Adrenal gland (tissue), 12 donors: ENCODE measurements around the gene INVS. TPM values are rescaled to one million over a fixed set of nuclear protein-coding genes. Genes with fewer than 3 reads are reported as not detected.
"Not testable (repeated sequence)": the region's sequence is repeated elsewhere in the genome, so short reads cannot be mapped to it uniquely, and the experiment has no call there.

Experiments used
- DNase-seq, 7 donors: peaks; one replicate each; pipeline ENCODE4 v3.0.0-alpha.2; 2019 to 2020
- H3K27ac ChIP-seq, 5 donors: fragments of 200-600 bp; sonication (generic) in 4 of 5; 1 replicate in 3 of 5; 2 replicates in 2 of 5; pipeline versions ENCODE4 v1.5.1 to v1.8.0; 2016 to 2020; ENCODE audit warnings: mild to moderate bottlenecking in 1 of 5
- H3K27me3 ChIP-seq: fragments of 200-600 bp; 2 replicates; pipeline ENCODE4 v1.8.0; 2021
- H3K36me3 ChIP-seq, 2 donors: fragments of 200-600 bp; replicated peaks in 1 of 2; 1 replicate in 1 of 2; 2 replicates in 1 of 2; pipeline versions ENCODE4 v1.5.1 to v1.8.0; 2018 to 2022
- H3K4me1 ChIP-seq, 2 donors: fragments of 200-600 bp; replicated peaks in 1 of 2; 1 replicate in 1 of 2; 2 replicates in 1 of 2; pipeline versions ENCODE4 v1.5.1 to v1.8.0; 2018 to 2021
- H3K4me3 ChIP-seq, 4 donors: fragments of 200-600 bp; sonication (generic) in 3 of 4; one replicate each; pipeline ENCODE4 v1.5.1; 2016 to 2018
- H3K9me3 ChIP-seq, 3 donors: fragments of 200-600 bp; sonication (generic) in 1 of 3; replicated peaks in 1 of 3; 1 replicate in 2 of 3; 2 replicates in 1 of 3; pipeline versions ENCODE4 v1.5.1 to v1.8.0; 2016 to 2021
- CTCF ChIP-seq, 6 experiments: fragments of 450-650 bp in 4 of 6; fragments of 200-600 bp in 2 of 6; sonication (generic) in 1 of 6; IDR thresholded peaks; 1 replicate in 5 of 6; 2 replicates in 1 of 6; pipeline versions ENCODE4 v1.5.1 to v1.8.0; 2016 to 2021; ENCODE audit warnings: antibody characterized with exemption in 6 of 6, mild to moderate bottlenecking in 2 of 6, moderate library complexity in 1 of 6
- POLR2A ChIP-seq, 2 donors: fragments of 450-650 bp; IDR thresholded peaks; one replicate each; pipeline ENCODE4 v1.6.1; 2017; ENCODE audit warnings: antibody characterized with exemption in 2 of 2, mild to moderate bottlenecking in 2 of 2, moderate library complexity in 1 of 2
- WGBS, 4 donors: extraction: QIAGEN DNeasy Blood & Tissue Kit in 2 of 4; methylation state at CpG; one replicate each; pipeline versions ENCODE4 v1.1.5 to v1.1.7; 2013 to 2017; 5-methylcytosine and 5-hydroxymethylcytosine counted together
- intact Hi-C, 2 donors: fragments of 100-400 bp; cut with DNase I; formaldehyde crosslinking; loops; one replicate each; pipeline versions ENCODE4 v1.14.1 to v1.15.0; 2022 to 2023
- polyA plus RNA-seq, 3 donors: library from polyadenylated mRNA; stranded (reverse); fragments of 200-250 nt in 2 of 3; fragments of 350-450 nt in 1 of 3; fragmentation: Illumina TruSeq in 1 of 3; extraction: RNeasy Lipid Tissue Mini Kit (QIAGEN cat#74804) in 1 of 3; gene quantifications; one replicate each; pipeline ENCODE4 v1.2.3, GENCODE V29; 2013 to 2014
- total RNA-seq, 9 donors: library from RNA; depleted of rRNA in 4 of 9; stranded (reverse); fragments of >200 nt in 4 of 9; fragments of 120-200 nt in 1 of 9; fragmentation: NEBNext Ultra II Directional in 1 of 9; extraction: Animal tissue kit (Norgen Biotek cat#: 25700) in 1 of 9; gene quantifications; one replicate each; pipeline versions ENCODE4 v1.1.0 to v1.2.4, GENCODE V29; 2013 to 2023
- donor health status: healthy with polysubstance abuse.
- donor health status: Bipolar disorder and iron deficiency.
- donor health status: DM: yes; HTN: yes; CAD: no.
- donor health status: DM: no; HTN: no; CAD: no.
- donor health status: DM: no; HTN: no; CAD: no.
- donor health status: DM: yes; HTN: yes; CAD: no.

The INVS gene
- total and polyA plus RNA-seq, 12 donors, result 6.4 to 47.7 (median 24.4) TPM

- Histone ChIP-seq H3K9me3 (no peaks in the 10 kb centered on the region), H3K27me3 (no peaks in the 10 kb centered on the region), H3K36me3 (peaks cover 0 to 21% of the 10 kb centered on the region in 2 donors), H3K4me3 (no peak overlapping the region), H3K27ac (no peak overlapping the region), H3K4me1 (no peaks in the 10 kb centered on the region)
- 50 to 54% (median 51%) methylated on average over 4 of the region's 4 CpGs for WGBS, 4 donors
- intact Hi-C loops, result loop anchor here in 1 of 2 donors (10.0 kb wide), 1 partner anchor 300 kb away; no protein-coding TSS in a partner anchor
- no peak for DNase-seq
- TF ChIP-seq CTCF (IDR thresholded peaks at IDR 0.05), result peak; percentile 36 to 61 (median 50)
- TF ChIP-seq POLR2A (IDR thresholded peaks at IDR 0.05), result no peak
These were observed 225.7 kb downstream of the INVS start for GRCh38 chr9:100324594-100325200.

GRCh38 chr9:100338736-100339135 is 239.7 kb downstream of the INVS start:
- H3K36me3 ChIP-seq, DNase-seq, H3K27me3 ChIP-seq, intact Hi-C loops, H3K4me3 ChIP-seq, H3K4me1 ChIP-seq, H3K9me3 ChIP-seq, H3K27ac ChIP-seq: not testable (repeated sequence)
- WGBS, 4 donors, result 90 to 97% (median 94%) methylated on average over 5 of the region's 5 CpGs

GRCh38 chr9:100340224-100340623 is 241.2 kb downstream of the INVS start:
- H3K4me3 ChIP-seq, result no peak overlapping the region
- no peaks in the 10 kb centered on the region for H3K36me3 ChIP-seq
- H3K27ac ChIP-seq, result no peak overlapping the region
- H3K9me3 ChIP-seq, result no peaks in the 10 kb centered on the region
- no peak for TF ChIP-seq CTCF (IDR thresholded peaks at IDR 0.05)
- TF ChIP-seq POLR2A (IDR thresholded peaks at IDR 0.05), result no peak
- WGBS, 4 donors, result 91 to 97% (median 93%) methylated on average over 2 of the region's 2 CpGs
- no peak for DNase-seq
- H3K27me3 ChIP-seq, result no peaks in the 10 kb centered on the region
- intact Hi-C loops, result no loop called here
- no peaks in the 10 kb centered on the region for H3K4me1 ChIP-seq

GRCh38 chr9:100341889-100342288 is 242.8 kb downstream of the INVS start:
- H3K27ac ChIP-seq, result no peak overlapping the region
- WGBS, 4 donors, result 94 to 99% (median 98%) methylated on average over 3 of the region's 3 CpGs
- DNase-seq, result no peak
- H3K9me3 ChIP-seq, result no peaks in the 10 kb centered on the region
- no peaks in the 10 kb centered on the region for H3K36me3 ChIP-seq
- H3K4me3 ChIP-seq, result no peak overlapping the region
- intact Hi-C loops, result no loop called here
- H3K27me3 ChIP-seq, result no peaks in the 10 kb centered on the region
- TF ChIP-seq CTCF (IDR thresholded peaks at IDR 0.05), result no peak
- no peak for TF ChIP-seq POLR2A (IDR thresholded peaks at IDR 0.05)
- no peaks in the 10 kb centered on the region for H3K4me1 ChIP-seq

- H3K4me3 ChIP-seq, result no peak overlapping the region
- H3K36me3 ChIP-seq, result no peaks in the 10 kb centered on the region
- no peaks in the 10 kb centered on the region for H3K9me3 ChIP-seq
- TF ChIP-seq CTCF (IDR thresholded peaks at IDR 0.05), result no peak
- no peak for TF ChIP-seq POLR2A (IDR thresholded peaks at IDR 0.05)
- DNase-seq, result peak in 1 of 7 donors; percentile 18
- WGBS, 4 donors, result 56 to 71% (median 63%) methylated on average over 3 of the region's 3 CpGs
- no peak overlapping the region for H3K27ac ChIP-seq
- H3K27me3 ChIP-seq, result no peaks in the 10 kb centered on the region
- peaks cover 5 to 10% of the 10 kb centered on the region in 2 donors for H3K4me1 ChIP-seq
- intact Hi-C loops, result no loop called here
These were observed 247.8 kb downstream of the INVS start for GRCh38 chr9:100346836-100347235.
